GM13977 (cell line): ENCODE data around the gene GPSM3.
"Not testable (repeated sequence)": the region's sequence is repeated elsewhere in the genome, so short reads cannot be mapped to it uniquely, and the experiment has no call there.

Experiments used
- DNase-seq: peaks from one replicate; pipeline ENCODE4 v3.0.0; 2012; ENCODE audit warnings: low spot score
- CTCF ChIP-seq: IDR thresholded peaks from 2 replicates; pipeline ENCODE4 v1.5.1; 2012; ENCODE audit warnings: mild to moderate bottlenecking, control low read depth; ENCODE audit not compliant: insufficient read depth; ENCODE audit errors: extremely low read depth, missing control alignments
- in situ Hi-C: fragments of 300-500 bp; cut with MboI; formaldehyde crosslinking; loops from one replicate; pipeline ENCODE4 v1.12.0; 2022; ENCODE audit warnings: low sequenced_read_pairs, low pct_unique_long_range_greater_than_20kb, mixed read lengths, inconsistent platforms; ENCODE audit not compliant: unreplicated experiment

GPSM3 gene

GRCh38 chr6:32215617-32216016 lies 23.2 kb upstream of the GPSM3 start:
- in situ Hi-C loops = no loop called here
- no peak for TF ChIP-seq CTCF
- DNase-seq = no peak

- no peak for TF ChIP-seq CTCF
- no peak for DNase-seq
- in situ Hi-C loops = no loop called here
Observed at GRCh38 chr6:32214126-32214525, 21.7 kb upstream of the GPSM3 start.

- DNase-seq = no peak
- in situ Hi-C loops = no loop called here
- no peak for TF ChIP-seq CTCF
Observed at GRCh38 chr6:32213649-32214048, 21.2 kb upstream of the GPSM3 start.

GRCh38 chr6:32212076-32212760 lies 19.8 kb upstream of the GPSM3 start:
- in situ Hi-C loops = no loop called here
- no peak for TF ChIP-seq CTCF

GRCh38 chr6:32211432-32211831 lies 19.0 kb upstream of the GPSM3 start:
- DNase-seq, in situ Hi-C loops: not testable (repeated sequence)

More at GRCh38 chr6:32212076-32212760, 19.8 kb upstream of the GPSM3 start:
- no peak for DNase-seq

- in situ Hi-C loops = no loop called here
- no peak for TF ChIP-seq CTCF
- DNase-seq = no peak
Observed at GRCh38 chr6:32210191-32210601, 17.8 kb upstream of the GPSM3 start.

GRCh38 chr6:32208996-32209395 lies 16.6 kb upstream of the GPSM3 start:
- in situ Hi-C loops = no loop called here
- TF ChIP-seq CTCF = no peak
- no peak for DNase-seq
